ENCODE measurements around the gene NOD2.

- TF ChIP-seq CTCF (IDR thresholded peaks at IDR 0.05; ENCODE audit: low read depth, low read length, missing input control) = no peak
- TF ChIP-seq GABPA (IDR thresholded peaks at IDR 0.05 in 1 of 2, conservative IDR thresholded peaks at IDR 0.05 in 1 of 2) = no peak
- TF ChIP-seq SP1 (IDR thresholded peaks at IDR 0.05) = no peak
- no peak for TF ChIP-seq REST (IDR thresholded peaks at IDR 0.05)
- TF ChIP-seq ATF3 (IDR thresholded peaks at IDR 0.05) = no peak
- no peak for TF ChIP-seq EGR1 (IDR thresholded peaks at IDR 0.05; ENCODE audit: low read depth in 2 of 2)
- no peak for TF ChIP-seq TAF1 (conservative IDR thresholded peaks at IDR 0.05)
- TF ChIP-seq ZBTB33 (IDR thresholded peaks at IDR 0.05) = no peak
- no peak for TF ChIP-seq HNF4A (conservative IDR thresholded peaks at IDR 0.05)
- TF ChIP-seq MAX (IDR thresholded peaks at IDR 0.05) = no peak
- TF ChIP-seq JUND (IDR thresholded peaks at IDR 0.05) = no peak
- no peak for TF ChIP-seq FOXA1 (IDR thresholded peaks at IDR 0.05)
- TF ChIP-seq RAD21 (IDR thresholded peaks at IDR 0.05) = no peak
- no peak for TF ChIP-seq RXRA (IDR thresholded peaks at IDR 0.05)
These were observed 71.9 kb downstream of the NOD2 start for GRCh38 chr16:50765260-50765659.

Data from liver (tissue), 3 donors.